Tibial nerve (tissue), 4 donors: ENCODE measurements around the gene SAFB.

Source experiments
- EP300 ChIP-seq, 2 donors: sonication (generic); formaldehyde crosslinking; IDR thresholded peaks; one replicate each; pipeline ENCODE4 v1.6.1; 2017; ENCODE audit warnings: antibody characterized with exemption in 2 of 2, mild to moderate bottlenecking in 1 of 2
- POLR2A ChIP-seq, 2 donors: fragments of 450-650 bp; IDR thresholded peaks; one replicate each; pipeline ENCODE4 v1.6.1; 2017; ENCODE audit warnings: antibody characterized with exemption in 2 of 2, mild to moderate bottlenecking in 2 of 2, moderate library complexity in 2 of 2
- TF ChIP-seq, protein P1 (sequence below), 5 experiments: fragments of 200-600 bp in 3 of 5; fragments of 450-650 bp in 2 of 5; sonication (generic) in 3 of 5; IDR thresholded peaks; one replicate each; pipeline ENCODE4 v1.5.1; 2016 to 2019; ENCODE audit warnings: antibody characterized with exemption in 5 of 5, mild to moderate bottlenecking in 3 of 5, moderate library complexity in 2 of 5

DNA sequence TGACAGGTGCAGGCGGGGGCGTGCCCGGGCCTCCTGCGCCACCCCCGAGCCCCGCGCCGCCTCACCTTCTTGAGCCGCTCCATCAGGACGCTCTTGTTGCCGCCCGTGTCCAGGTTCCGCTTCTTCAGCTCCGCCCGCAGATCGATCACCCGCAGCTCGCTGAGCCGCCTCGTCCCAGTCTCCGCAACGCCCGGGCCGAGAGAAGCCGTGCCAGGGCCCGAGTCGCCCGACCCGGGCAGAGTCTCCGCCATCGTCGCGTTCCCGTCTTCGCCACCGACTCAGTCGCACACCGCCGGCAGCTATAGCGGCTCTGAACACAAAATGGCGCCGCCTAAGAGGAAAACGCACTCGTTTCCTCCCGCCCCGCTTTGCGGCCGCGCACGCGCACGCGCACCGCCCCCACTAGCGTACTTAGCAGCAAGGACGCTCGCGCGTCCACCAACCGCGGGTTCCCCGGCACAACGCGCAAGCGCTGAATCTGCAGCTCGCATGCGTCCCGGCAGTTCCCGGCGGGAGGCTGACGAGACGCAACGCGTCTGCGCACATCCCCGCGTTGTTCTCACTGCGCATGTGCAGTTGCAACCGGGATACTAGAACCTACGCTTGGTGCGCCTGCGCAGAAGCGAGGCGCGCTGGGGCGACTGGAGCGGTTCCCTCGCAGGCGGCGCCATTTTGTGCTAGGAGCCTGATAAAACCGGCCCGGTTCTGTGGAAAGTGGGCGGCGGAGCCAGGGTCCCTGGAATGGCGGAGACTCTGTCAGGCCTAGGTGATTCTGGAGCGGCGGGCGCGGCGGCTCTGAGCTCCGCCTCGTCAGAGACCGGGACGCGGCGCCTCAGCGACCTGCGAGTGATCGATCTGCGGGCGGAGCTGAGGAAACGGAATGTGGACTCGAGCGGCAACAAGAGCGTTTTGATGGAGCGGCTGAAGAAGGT lies at the start of gene SAFB, which contains the start of gene SAFB2:
- TF ChIP-seq EP300 (IDR thresholded peaks at IDR 0.05) (peak; percentile 92 to 99), POLR2A (IDR thresholded peaks at IDR 0.05) (peak; percentile 97 to 99)
- TF ChIP-seq, protein P1, sequence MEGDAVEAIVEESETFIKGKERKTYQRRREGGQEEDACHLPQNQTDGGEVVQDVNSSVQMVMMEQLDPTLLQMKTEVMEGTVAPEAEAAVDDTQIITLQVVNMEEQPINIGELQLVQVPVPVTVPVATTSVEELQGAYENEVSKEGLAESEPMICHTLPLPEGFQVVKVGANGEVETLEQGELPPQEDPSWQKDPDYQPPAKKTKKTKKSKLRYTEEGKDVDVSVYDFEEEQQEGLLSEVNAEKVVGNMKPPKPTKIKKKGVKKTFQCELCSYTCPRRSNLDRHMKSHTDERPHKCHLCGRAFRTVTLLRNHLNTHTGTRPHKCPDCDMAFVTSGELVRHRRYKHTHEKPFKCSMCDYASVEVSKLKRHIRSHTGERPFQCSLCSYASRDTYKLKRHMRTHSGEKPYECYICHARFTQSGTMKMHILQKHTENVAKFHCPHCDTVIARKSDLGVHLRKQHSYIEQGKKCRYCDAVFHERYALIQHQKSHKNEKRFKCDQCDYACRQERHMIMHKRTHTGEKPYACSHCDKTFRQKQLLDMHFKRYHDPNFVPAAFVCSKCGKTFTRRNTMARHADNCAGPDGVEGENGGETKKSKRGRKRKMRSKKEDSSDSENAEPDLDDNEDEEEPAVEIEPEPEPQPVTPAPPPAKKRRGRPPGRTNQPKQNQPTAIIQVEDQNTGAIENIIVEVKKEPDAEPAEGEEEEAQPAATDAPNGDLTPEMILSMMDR (IDR thresholded peaks at IDR 0.05): peak in 1 of 5 experiments; percentile 25
